Activated CD8-positive, alpha-beta T cell treated with anti-CD3 and anti-CD28 coated beads for 36 hours (primary cell): Measurements from ENCODE around the gene FCN3. TPM values are rescaled to one million over a fixed set of nuclear protein-coding genes. Genes with fewer than 3 reads are reported as not detected.
A peak's percentile ranks its signal among the peaks of the same experiment; 100 is the strongest.

Source experiments
- ATAC-seq: fragments of 200-7000 bp; cut with Tn5 transposase; one replicate; pipeline ENCODE4 v1.10.0; 2021; ENCODE audit warnings: mild to moderate bottlenecking, moderate library complexity
- CTCF ChIA-PET: fragments of 350-600 bp; sonication (Branson Sonifier 250); formaldehyde crosslinking; loops from one replicate; lab custom pipeline; 2021; ENCODE audit warnings: antibody characterized with exemption; lab: Charles Lee
- POLR2A ChIA-PET: fragments of 350-600 bp; sonication (Branson Sonifier 250); formaldehyde crosslinking; loops from one replicate; lab custom pipeline; 2021; ENCODE audit warnings: antibody characterized with exemption; lab: Charles Lee
- DNase-seq: peaks from one replicate; pipeline ENCODE4 v3.0.0-alpha.2; 2020
- H3K27ac Mint-ChIP-seq: one replicate; pipeline ENCODE4 v1.8.0; 2021; ENCODE audit warnings: mild to moderate bottlenecking, mixed read lengths
- H3K27me3 Mint-ChIP-seq: one replicate; pipeline ENCODE4 v1.8.0; 2021; ENCODE audit warnings: mixed read lengths
- H3K36me3 Mint-ChIP-seq: one replicate; pipeline ENCODE4 v1.8.0; 2021; ENCODE audit warnings: low read depth, mixed read lengths
- H3K4me1 Mint-ChIP-seq: one replicate; pipeline ENCODE4 v1.8.0; 2021; ENCODE audit warnings: low read depth, mixed read lengths
- H3K4me3 Mint-ChIP-seq: one replicate; pipeline ENCODE4 v1.8.0; 2021; ENCODE audit warnings: mild to moderate bottlenecking, moderate library complexity, mixed read lengths
- H3K9me3 Mint-ChIP-seq: one replicate; pipeline ENCODE4 v1.8.0; 2021; ENCODE audit warnings: mixed read lengths
- intact Hi-C: fragments of 100-400 bp; cut with micrococcal nuclease; formaldehyde crosslinking; loops from one replicate; pipeline ENCODE4 v1.10.0; 2022
- total RNA-seq, 2 experiments: library from RNA; stranded (reverse); gene quantifications; one replicate each; pipeline ENCODE4 v1.2.3, GENCODE V29; 2021
- TF ChIP-seq, protein P1 (sequence below): fragments of 200-600 bp; IDR thresholded peaks from one replicate; pipeline ENCODE4 v1.8.0; 2022; ENCODE audit warnings: antibody characterized with exemption, mild to moderate bottlenecking

The FCN3 gene
- total RNA-seq, 2 experiments from 2014 or later, result not detected

DNA sequence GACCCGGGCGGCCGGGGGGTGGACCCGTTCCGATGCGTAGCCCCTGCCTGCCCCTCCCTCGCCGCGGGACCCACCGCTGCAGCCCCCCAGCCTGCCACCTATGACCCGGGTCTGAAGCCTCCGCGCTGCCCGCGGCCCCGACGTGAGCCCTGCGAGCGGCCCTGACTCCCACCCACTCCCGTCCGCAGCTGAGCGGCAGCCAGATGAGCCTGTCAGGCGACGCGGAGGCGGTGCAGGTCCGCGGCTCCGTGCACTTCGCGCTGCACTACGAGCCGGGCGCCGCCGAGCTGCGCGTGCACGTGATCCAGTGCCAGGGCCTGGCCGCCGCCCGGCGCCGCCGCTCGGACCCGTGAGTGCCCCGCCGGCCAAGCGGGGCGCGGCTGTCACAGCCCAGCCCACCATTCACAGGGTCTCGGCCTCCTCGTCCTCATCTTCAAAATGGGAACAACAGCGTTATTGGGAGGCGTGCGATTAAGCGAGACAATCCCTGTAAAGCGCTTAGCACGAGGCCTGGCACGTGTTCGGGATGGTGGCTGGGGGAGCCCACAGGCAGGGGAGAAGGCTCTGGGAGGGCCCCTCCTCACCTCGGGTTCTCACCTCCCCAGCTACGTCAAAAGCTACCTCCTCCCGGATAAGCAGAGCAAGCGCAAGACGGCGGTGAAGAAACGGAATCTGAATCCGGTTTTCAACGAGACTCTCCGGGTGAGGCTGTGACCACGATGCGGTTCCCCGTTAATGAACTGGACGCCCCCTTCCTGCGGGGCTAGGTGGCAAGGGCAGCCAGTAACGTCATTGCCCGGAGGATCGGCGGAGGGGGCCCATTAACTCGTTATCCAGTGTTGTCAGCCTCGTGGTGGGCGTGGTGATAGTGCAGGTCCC, 24.6 kb downstream of the FCN3 start:
- H3K4me3 Mint-ChIP-seq, result no peak overlapping the region

GRCh38 chr1:27348861-27349783, 25.5 kb downstream of the FCN3 start:
- Mint-ChIP-seq H3K27me3 (no peaks in the 10 kb centered on the region), H3K27ac (no peak overlapping the region), H3K4me1 (peaks cover 22% of the 10 kb centered on the region), H3K9me3 (no peaks in the 10 kb centered on the region), H3K36me3 (peaks cover 7% of the 10 kb centered on the region), H3K4me3 (peak overlapping the region; percentile 55)
- ChIA-PET POLR2A (interaction anchor here (0.6 to 2.6 kb wide), 3 partner anchors 8 to 11 kb away, joined by 3 to 7 read pairs (median 4); no protein-coding TSS in a partner anchor), CTCF (interaction anchor here (0.6 to 2.9 kb wide), 4 partner anchors 9 to 355 kb away, joined by 3 to 16 read pairs (median 4); no protein-coding TSS in a partner anchor)
- intact Hi-C loops, result loop anchor here (10.0 kb wide), 1 partner anchor 46 kb away; the partner anchor contains the start of gene GPR3
- ATAC-seq (peak; percentile 70), DNase-seq (peak; percentile 42)
- TF ChIP-seq, protein P1, sequence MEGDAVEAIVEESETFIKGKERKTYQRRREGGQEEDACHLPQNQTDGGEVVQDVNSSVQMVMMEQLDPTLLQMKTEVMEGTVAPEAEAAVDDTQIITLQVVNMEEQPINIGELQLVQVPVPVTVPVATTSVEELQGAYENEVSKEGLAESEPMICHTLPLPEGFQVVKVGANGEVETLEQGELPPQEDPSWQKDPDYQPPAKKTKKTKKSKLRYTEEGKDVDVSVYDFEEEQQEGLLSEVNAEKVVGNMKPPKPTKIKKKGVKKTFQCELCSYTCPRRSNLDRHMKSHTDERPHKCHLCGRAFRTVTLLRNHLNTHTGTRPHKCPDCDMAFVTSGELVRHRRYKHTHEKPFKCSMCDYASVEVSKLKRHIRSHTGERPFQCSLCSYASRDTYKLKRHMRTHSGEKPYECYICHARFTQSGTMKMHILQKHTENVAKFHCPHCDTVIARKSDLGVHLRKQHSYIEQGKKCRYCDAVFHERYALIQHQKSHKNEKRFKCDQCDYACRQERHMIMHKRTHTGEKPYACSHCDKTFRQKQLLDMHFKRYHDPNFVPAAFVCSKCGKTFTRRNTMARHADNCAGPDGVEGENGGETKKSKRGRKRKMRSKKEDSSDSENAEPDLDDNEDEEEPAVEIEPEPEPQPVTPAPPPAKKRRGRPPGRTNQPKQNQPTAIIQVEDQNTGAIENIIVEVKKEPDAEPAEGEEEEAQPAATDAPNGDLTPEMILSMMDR, result no peak

More for the DNA sequence above, 24.6 kb downstream of the FCN3 start:
- peaks cover 7% of the 10 kb centered on the region for H3K36me3 Mint-ChIP-seq
- DNase-seq (no peak), ATAC-seq (peak; percentile 28)
- H3K9me3 Mint-ChIP-seq, result no peaks in the 10 kb centered on the region
- TF ChIP-seq, protein P1, result no peak
- intact Hi-C loops, result loop anchor here (10.0 kb wide), 1 partner anchor 45 kb away; the partner anchor contains the start of gene GPR3
- CTCF ChIA-PET, result interaction anchor here (1.2 to 2.9 kb wide), 3 partner anchors 8 to 49 kb away, joined by 3 to 16 read pairs (median 4); no protein-coding TSS in a partner anchor
- H3K27ac Mint-ChIP-seq, result no peak overlapping the region
- H3K4me1 Mint-ChIP-seq, result peaks cover 19% of the 10 kb centered on the region
- POLR2A ChIA-PET, result interaction anchor here (1.0 to 2.6 kb wide), 3 partner anchors 7 to 47 kb away, joined by 3 to 7 read pairs (median 4); no protein-coding TSS in a partner anchor
- no peaks in the 10 kb centered on the region for H3K27me3 Mint-ChIP-seq

- intact Hi-C loops, result loop anchor here (10.0 kb wide), 1 partner anchor 48 kb away; the partner anchor contains the start of gene GPR3
- ChIA-PET CTCF (interaction anchor here (0.8 to 8.1 kb wide), 5 partner anchors 9 to 51 kb away, joined by 3 to 91 read pairs (median 4); no protein-coding TSS in a partner anchor), POLR2A (interaction anchor here (0.8 to 1.7 kb wide), 3 partner anchors 10 to 35 kb away, joined by 4 read pairs; no protein-coding TSS in a partner anchor)
- ATAC-seq, result no peak
- peaks cover 21% of the 10 kb centered on the region for H3K36me3 Mint-ChIP-seq
- H3K4me1 Mint-ChIP-seq, result peaks cover 29% of the 10 kb centered on the region
- no peak overlapping the region for H3K27ac Mint-ChIP-seq
- H3K4me3 Mint-ChIP-seq, result no peak overlapping the region
- no peaks in the 10 kb centered on the region for H3K27me3 Mint-ChIP-seq
- DNase-seq, result no peak
- H3K9me3 Mint-ChIP-seq, result no peaks in the 10 kb centered on the region
- TF ChIP-seq, protein P1, result no peak
These were observed 27.5 kb downstream of the FCN3 start for GRCh38 chr1:27346991-27347624.

DNA sequence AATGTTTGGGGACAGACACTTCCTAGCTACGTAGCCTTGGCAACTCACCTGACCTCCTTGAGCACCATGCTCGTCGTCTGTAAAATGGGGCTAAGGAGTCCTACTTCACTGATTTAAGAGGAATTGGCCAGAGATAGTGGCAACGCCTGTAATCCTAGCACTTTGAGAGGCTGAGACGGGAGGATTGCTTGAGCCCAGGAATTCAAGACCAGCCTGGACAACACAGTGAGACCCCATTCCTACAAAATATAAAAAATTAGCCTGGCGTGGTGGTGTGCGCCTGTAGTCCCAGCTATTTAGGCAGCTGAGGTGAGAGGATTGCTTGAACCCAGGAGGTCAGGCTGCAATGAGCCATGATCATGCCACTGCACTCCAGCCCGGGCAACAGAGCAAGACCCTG, 28.3 kb downstream of the FCN3 start:
- Mint-ChIP-seq H3K27ac (peak overlapping the region; percentile 12), H3K27me3 (no peaks in the 10 kb centered on the region), H3K4me1 (peaks cover 33% of the 10 kb centered on the region), H3K36me3 (peaks cover 24% of the 10 kb centered on the region), H3K4me3 (no peak overlapping the region), H3K9me3 (no peaks in the 10 kb centered on the region)
- DNase-seq (no peak), ATAC-seq (no peak)
- ChIA-PET CTCF (interaction anchor here (0.9 to 8.1 kb wide), 4 partner anchors 10 to 70 kb away, joined by 4 to 91 read pairs (median 9); no protein-coding TSS in a partner anchor), POLR2A (interaction anchor here (0.6 to 1.7 kb wide), 3 partner anchors 19 to 34 kb away, joined by 4 read pairs; no protein-coding TSS in a partner anchor)
- TF ChIP-seq, protein P1, result no peak
- intact Hi-C loops, result loop anchor here (10.0 kb wide), 1 partner anchor 48 kb away; the partner anchor contains the start of gene GPR3
